Measurements from ENCODE around the gene ARID1B.

ARID1B gene

DNA sequence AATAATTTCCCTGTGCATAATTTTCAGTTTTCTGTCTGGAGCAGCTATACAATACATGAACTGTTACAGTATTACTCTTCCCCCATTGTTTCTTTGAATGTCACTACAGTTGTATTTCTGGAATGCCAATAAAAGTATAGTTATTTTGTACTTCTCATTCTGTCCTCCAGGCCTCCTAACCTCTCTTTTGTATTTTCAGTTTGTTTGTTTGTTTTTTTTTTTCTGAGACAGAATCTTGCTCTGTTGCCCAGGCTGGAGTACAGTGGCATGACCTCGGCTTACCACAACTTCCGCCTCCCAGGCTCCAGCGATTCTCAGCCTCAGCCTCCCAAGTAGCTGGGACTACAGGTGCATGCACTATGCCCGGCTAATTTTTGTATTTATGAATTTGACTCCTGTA, 16.8 kb upstream of the ARID1B start:
- H3K4me3 ChIP-seq (replicated peaks; ENCODE audit: low read depth, low read length), result no peak overlapping the region
- DNase-seq (ENCODE audit: extremely low read depth, low read depth), result no peak
- TF ChIP-seq, protein P1, sequence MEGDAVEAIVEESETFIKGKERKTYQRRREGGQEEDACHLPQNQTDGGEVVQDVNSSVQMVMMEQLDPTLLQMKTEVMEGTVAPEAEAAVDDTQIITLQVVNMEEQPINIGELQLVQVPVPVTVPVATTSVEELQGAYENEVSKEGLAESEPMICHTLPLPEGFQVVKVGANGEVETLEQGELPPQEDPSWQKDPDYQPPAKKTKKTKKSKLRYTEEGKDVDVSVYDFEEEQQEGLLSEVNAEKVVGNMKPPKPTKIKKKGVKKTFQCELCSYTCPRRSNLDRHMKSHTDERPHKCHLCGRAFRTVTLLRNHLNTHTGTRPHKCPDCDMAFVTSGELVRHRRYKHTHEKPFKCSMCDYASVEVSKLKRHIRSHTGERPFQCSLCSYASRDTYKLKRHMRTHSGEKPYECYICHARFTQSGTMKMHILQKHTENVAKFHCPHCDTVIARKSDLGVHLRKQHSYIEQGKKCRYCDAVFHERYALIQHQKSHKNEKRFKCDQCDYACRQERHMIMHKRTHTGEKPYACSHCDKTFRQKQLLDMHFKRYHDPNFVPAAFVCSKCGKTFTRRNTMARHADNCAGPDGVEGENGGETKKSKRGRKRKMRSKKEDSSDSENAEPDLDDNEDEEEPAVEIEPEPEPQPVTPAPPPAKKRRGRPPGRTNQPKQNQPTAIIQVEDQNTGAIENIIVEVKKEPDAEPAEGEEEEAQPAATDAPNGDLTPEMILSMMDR (IDR thresholded peaks at IDR 0.05; ENCODE audit: low read depth, low read length, missing control alignments), result no peak

GRCh38 chr6:156762547-156762946, 14.6 kb upstream of the ARID1B start:
- no peak for DNase-seq (ENCODE audit: extremely low read depth, low read depth)
- no peak overlapping the region for H3K4me3 ChIP-seq (replicated peaks; ENCODE audit: low read depth, low read length)
- TF ChIP-seq, protein P1 (IDR thresholded peaks at IDR 0.05; ENCODE audit: low read depth, low read length, missing control alignments), result no peak

- H3K4me3 ChIP-seq (replicated peaks; ENCODE audit: low read depth, low read length), result no peak overlapping the region
- TF ChIP-seq, protein P1 (IDR thresholded peaks at IDR 0.05; ENCODE audit: low read depth, low read length, missing control alignments), result no peak
- no peak for DNase-seq (ENCODE audit: extremely low read depth, low read depth)
Measured at GRCh38 chr6:156765117-156765516, 12.1 kb upstream of the ARID1B start.

DNA sequence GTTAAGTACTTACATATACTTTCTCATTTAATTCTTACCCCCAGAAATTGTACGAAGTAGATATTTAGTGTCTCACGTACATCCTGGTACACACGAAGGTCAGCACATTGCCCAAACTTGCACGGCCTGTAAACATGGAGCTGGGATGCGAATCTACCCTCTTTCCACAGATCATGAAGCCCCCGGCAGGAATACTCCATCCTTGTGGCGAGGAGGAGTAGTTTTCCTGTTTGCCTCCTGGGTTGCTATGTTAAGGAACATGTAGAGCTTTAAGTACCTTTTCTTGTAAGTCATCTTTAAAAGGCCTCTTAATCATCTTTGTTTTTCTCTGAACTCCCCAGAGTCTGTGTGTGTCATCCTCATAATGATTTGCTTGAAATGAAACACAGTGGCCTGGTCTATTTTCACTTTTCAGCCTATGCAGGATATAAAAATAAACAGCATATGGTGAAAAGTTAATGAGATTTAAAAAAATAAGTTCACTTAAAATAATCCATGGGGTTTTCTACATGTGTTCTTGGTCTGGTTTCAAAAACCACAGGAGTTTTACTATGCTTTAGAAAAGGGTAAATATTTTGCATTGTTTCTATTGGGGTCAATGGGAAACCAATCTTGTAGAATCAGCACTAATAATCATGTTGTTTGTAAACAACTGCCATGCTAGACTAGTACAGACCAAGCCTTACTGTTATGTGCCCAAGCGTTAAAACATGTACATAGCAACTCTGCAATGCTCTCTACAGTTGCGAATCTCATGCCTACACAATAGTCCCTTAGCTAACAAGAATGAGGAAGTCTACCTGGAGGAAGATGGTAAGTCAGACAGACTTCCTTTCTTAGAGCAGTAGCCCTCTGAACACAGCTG, 9.3 kb upstream of the ARID1B start:
- no peak overlapping the region for H3K4me3 ChIP-seq (replicated peaks; ENCODE audit: low read depth, low read length)
- TF ChIP-seq, protein P1 (IDR thresholded peaks at IDR 0.05; ENCODE audit: low read depth, low read length, missing control alignments), result no peak
- no peak for DNase-seq (ENCODE audit: extremely low read depth, low read depth)

DNA sequence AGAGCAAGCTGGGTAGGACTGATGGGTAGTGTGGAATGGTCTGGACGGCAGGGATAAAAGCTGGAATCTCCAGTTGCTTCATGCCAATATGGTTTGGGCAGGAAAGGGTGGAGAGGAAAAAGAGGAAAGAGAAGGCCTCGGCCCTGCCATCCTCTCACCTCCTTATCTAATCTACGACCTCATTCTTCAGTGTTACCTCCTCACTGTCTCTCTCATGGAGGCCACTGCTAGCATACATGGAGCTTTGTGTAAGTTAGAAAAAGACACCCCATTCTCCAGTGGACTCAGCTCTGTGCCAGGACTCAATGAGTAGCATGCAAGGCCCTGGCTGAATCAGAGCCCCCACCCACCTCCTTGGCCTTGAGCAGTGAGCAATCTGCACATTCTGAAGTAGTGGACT, 6.1 kb upstream of the ARID1B start:
- no peak for DNase-seq (ENCODE audit: extremely low read depth, low read depth)
- TF ChIP-seq, protein P1 (IDR thresholded peaks at IDR 0.05; ENCODE audit: low read depth, low read length, missing control alignments), result no peak
- no peak overlapping the region for H3K4me3 ChIP-seq (replicated peaks; ENCODE audit: low read depth, low read length)

GRCh38 chr6:156771761-156772160, 5.4 kb upstream of the ARID1B start:
- TF ChIP-seq, protein P1 (IDR thresholded peaks at IDR 0.05; ENCODE audit: low read depth, low read length, missing control alignments), result no peak
- no peak for DNase-seq (ENCODE audit: extremely low read depth, low read depth)
- H3K4me3 ChIP-seq (replicated peaks; ENCODE audit: low read depth, low read length), result no peak overlapping the region
